ENCODE data around the gene PPP4C. TPM values are rescaled to one million over a fixed set of nuclear protein-coding genes. Genes with fewer than 3 reads are reported as not detected.

PPP4C gene
- polyA plus RNA-seq, 3 donors = 186 to 388 (median 279) TPM

- Histone ChIP-seq H3K27me3 (ENCODE audit: control insufficient read depth in 2 of 2, insufficient read depth in 2 of 2, low read length in 2 of 2) (no peaks in the 10 kb centered on the region), H2AFZ (ENCODE audit: insufficient read depth, low read depth, low read length, poor library complexity, severe bottlenecking) (no peak overlapping the region), H3K79me2 (ENCODE audit: insufficient read depth, low read length) (peaks cover 40% of the 10 kb centered on the region), H3K27ac (ENCODE audit: low read depth in 1 of 2, low read length in 2 of 2) (peak overlapping the region in 1 of 2 donors; percentile 26), H3K4me1 (ENCODE audit: control insufficient read depth in 1 of 2, insufficient read depth in 2 of 2, low read length in 2 of 2) (peaks cover 27 to 40% of the 10 kb centered on the region in 2 donors), H3K4me2 (replicated peaks; ENCODE audit: extremely low read depth, low read length, poor library complexity, severe bottlenecking) (no peak overlapping the region), H3K9ac (ENCODE audit: insufficient read depth, low read length, poor library complexity, severe bottlenecking) (no peak overlapping the region), H4K20me1 (ENCODE audit: insufficient read depth, low read length) (peaks cover 62% of the 10 kb centered on the region), H3K9me3 (replicated peaks in 1 of 2; ENCODE audit: control insufficient read depth in 1 of 2, insufficient read depth in 1 of 2, low read length in 2 of 2) (peaks cover 0 to 4% of the 10 kb centered on the region in 2 donors), H3K36me3 (replicated peaks in 1 of 2; ENCODE audit: control insufficient read depth in 1 of 2, insufficient read depth in 2 of 2, low read length in 2 of 2) (peaks cover 70 to 81% of the 10 kb centered on the region in 2 donors), H3K4me3 (replicated peaks in 1 of 3; ENCODE audit: low read depth in 2 of 3, low read length in 3 of 3) (no peak overlapping the region)
- peak overlapping the region in 4 of 7 donors; percentile 21 to 81 (median 34) for H3K27ac Mint-ChIP-seq
- peaks cover 63 to 87% of the 10 kb centered on the region in 2 donors for H3K36me3 Mint-ChIP-seq
- peaks cover 0 to 4% (median 3%) of the 10 kb centered on the region in 3 donors for H3K27me3 Mint-ChIP-seq (ENCODE audit: low read depth in 3 of 3)
- no peak for TF ChIP-seq CTCF (IDR thresholded peaks at IDR 0.05)
- 96% methylated on average over 13 of the region's 20 CpGs for WGBS (ENCODE audit: insufficient coverage)
- peaks cover 33% of the 10 kb centered on the region for H3K4me1 Mint-ChIP-seq
- no peak for DNase-seq
- H3K4me3 Mint-ChIP-seq = no peak overlapping the region
- peaks cover 3 to 7% (median 3%) of the 10 kb centered on the region in 7 donors for H3K9me3 Mint-ChIP-seq
- intact Hi-C loops (cut with micrococcal nuclease) = no loop called here
Measured at GRCh38 chr16:30082545-30083090, 6.8 kb downstream of the PPP4C start.

DNA sequence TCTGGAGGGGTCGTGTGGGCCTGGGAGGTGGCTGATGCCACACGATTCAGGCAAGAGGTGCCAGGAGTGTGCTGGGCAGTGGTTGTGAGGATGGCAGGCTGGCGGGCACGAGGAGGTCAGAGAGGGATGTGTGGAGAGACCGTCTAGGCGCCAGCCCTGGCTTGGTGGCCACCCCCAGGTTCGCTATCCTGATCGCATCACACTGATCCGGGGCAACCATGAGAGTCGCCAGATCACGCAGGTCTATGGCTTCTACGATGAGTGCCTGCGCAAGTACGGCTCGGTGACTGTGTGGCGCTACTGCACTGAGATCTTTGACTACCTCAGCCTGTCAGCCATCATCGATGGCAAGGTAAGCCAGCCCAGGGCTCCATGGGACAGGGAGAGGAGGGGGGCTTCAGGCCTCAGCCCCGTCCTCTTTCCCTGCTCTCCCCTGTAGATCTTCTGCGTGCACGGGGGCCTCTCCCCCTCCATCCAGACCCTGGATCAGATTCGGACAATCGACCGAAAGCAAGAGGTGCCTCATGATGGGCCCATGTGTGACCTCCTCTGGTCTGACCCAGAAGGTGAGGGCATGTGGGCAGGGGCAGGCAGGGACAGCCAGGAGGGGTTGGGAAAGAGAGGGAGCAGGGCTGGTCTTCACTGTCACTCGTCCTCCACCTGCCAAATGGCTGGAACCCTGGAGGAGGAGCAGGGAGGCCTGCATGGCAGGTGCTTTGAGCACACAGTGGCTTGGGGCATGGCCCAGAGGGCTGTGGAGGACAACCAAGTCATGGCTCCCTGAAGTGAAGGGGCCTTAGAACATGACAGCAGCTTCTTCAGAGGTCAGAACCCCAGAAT lies 7.6 kb downstream of the PPP4C start:
- no peak for TF ChIP-seq CTCF (IDR thresholded peaks at IDR 0.05)
- Histone ChIP-seq H3K4me1 (ENCODE audit: control insufficient read depth in 1 of 2, insufficient read depth in 2 of 2, low read length in 2 of 2) (peaks cover 26 to 40% of the 10 kb centered on the region in 2 donors), H3K79me2 (ENCODE audit: insufficient read depth, low read length) (peaks cover 32% of the 10 kb centered on the region), H3K36me3 (replicated peaks in 1 of 2; ENCODE audit: control insufficient read depth in 1 of 2, insufficient read depth in 2 of 2, low read length in 2 of 2) (peaks cover 62 to 73% of the 10 kb centered on the region in 2 donors), H3K27me3 (ENCODE audit: control insufficient read depth in 2 of 2, insufficient read depth in 2 of 2, low read length in 2 of 2) (no peaks in the 10 kb centered on the region), H3K9ac (ENCODE audit: insufficient read depth, low read length, poor library complexity, severe bottlenecking) (no peak overlapping the region), H2AFZ (ENCODE audit: insufficient read depth, low read depth, low read length, poor library complexity, severe bottlenecking) (no peak overlapping the region), H3K27ac (ENCODE audit: low read depth in 1 of 2, low read length in 2 of 2) (peak overlapping the region in 1 of 2 donors; percentile 36), H3K4me3 (replicated peaks in 1 of 3; ENCODE audit: low read depth in 2 of 3, low read length in 3 of 3) (no peak overlapping the region), H4K20me1 (ENCODE audit: insufficient read depth, low read length) (peaks cover 54% of the 10 kb centered on the region), H3K4me2 (replicated peaks; ENCODE audit: extremely low read depth, low read length, poor library complexity, severe bottlenecking) (no peak overlapping the region), H3K9me3 (replicated peaks in 1 of 2; ENCODE audit: control insufficient read depth in 1 of 2, insufficient read depth in 1 of 2, low read length in 2 of 2) (peaks cover 0 to 4% of the 10 kb centered on the region in 2 donors)
- intact Hi-C loops (cut with micrococcal nuclease) = no loop called here
- H3K36me3 Mint-ChIP-seq = peaks cover 56 to 86% of the 10 kb centered on the region in 2 donors
- peaks cover 3 to 9% (median 7%) of the 10 kb centered on the region in 7 donors for H3K9me3 Mint-ChIP-seq
- WGBS (ENCODE audit: insufficient coverage) = 96% methylated on average over 19 of the region's 24 CpGs
- H3K4me3 Mint-ChIP-seq = no peak overlapping the region
- peaks cover 0 to 4% (median 3%) of the 10 kb centered on the region in 3 donors for H3K27me3 Mint-ChIP-seq (ENCODE audit: low read depth in 3 of 3)
- peak in 1 of 3 donors; percentile 3 for DNase-seq
- H3K27ac Mint-ChIP-seq = peak overlapping the region in 5 of 7 donors; percentile 25 to 90 (median 71)
- peaks cover 30% of the 10 kb centered on the region for H3K4me1 Mint-ChIP-seq

Measured in CD14-positive monocyte (primary cell).